SK-N-SH treated with all-trans-retinoic acid at 6 μM for 48 hours (cell line): ENCODE data around the gene CLEC3A.

Source experiments
- ARNTL ChIP-seq: fragments of 450-650 bp; formaldehyde crosslinking; IDR thresholded peaks from 2 replicates; pipeline ENCODE4 v1.5.0; 2020; ENCODE audit warnings: low read depth, mild to moderate bottlenecking, moderate library complexity, borderline replicate concordance
- GLIS3 ChIP-seq: fragments of 250-450 bp; sonication (Bioruptor Pico); IDR thresholded peaks from 2 replicates; pipeline ENCODE4 v1.5.0; 2020; ENCODE audit warnings: mild to moderate bottlenecking, moderate library complexity
- RARB ChIP-seq: fragments of 250-450 bp; sonication (Bioruptor Pico); IDR thresholded peaks from 2 replicates; pipeline ENCODE4 v1.8.0; 2021; ENCODE audit warnings: mild to moderate bottlenecking, moderate library complexity
- TCF4 ChIP-seq: fragments of 250-450 bp; sonication (Bioruptor Pico); IDR thresholded peaks from 2 replicates; pipeline ENCODE4 v1.8.0; 2021; ENCODE audit warnings: mild to moderate bottlenecking, moderate library complexity, borderline replicate concordance
- ZFP30 ChIP-seq: fragments of 450-650 bp; formaldehyde crosslinking; IDR thresholded peaks from 2 replicates; pipeline ENCODE4 v1.5.0; 2022; ENCODE audit warnings: mild to moderate bottlenecking, moderate library complexity
- ZNF8 ChIP-seq: fragments of 450-650 bp; formaldehyde crosslinking; IDR thresholded peaks from 2 replicates; pipeline ENCODE4 v1.5.0; 2020; ENCODE audit warnings: mild to moderate bottlenecking, moderate library complexity
- TF ChIP-seq, protein P1 (sequence below): fragments of 250-450 bp; sonication (Bioruptor Pico); IDR thresholded peaks from 2 replicates; pipeline ENCODE4 v1.8.0; 2020; ENCODE audit warnings: mild to moderate bottlenecking, moderate library complexity, borderline replicate concordance
- TF ChIP-seq, protein P2 (sequence below): fragments of 250-450 bp; sonication (Bioruptor Pico); IDR thresholded peaks from 2 replicates; pipeline ENCODE4 v1.5.0; 2020; ENCODE audit warnings: mild to moderate bottlenecking, moderate library complexity
- TF ChIP-seq, protein P3 (sequence below): fragments of 250-450 bp; sonication (Bioruptor Pico); IDR thresholded peaks from 2 replicates; pipeline ENCODE4 v1.5.1; 2020; ENCODE audit warnings: low read depth, mild to moderate bottlenecking, moderate library complexity
- TF ChIP-seq, protein P4 (sequence below): fragments of 250-450 bp; sonication (Bioruptor Pico); IDR thresholded peaks from 2 replicates; pipeline ENCODE4 v1.8.0; 2021; ENCODE audit warnings: low read depth, mild to moderate bottlenecking, moderate library complexity, borderline replicate concordance

DNA sequence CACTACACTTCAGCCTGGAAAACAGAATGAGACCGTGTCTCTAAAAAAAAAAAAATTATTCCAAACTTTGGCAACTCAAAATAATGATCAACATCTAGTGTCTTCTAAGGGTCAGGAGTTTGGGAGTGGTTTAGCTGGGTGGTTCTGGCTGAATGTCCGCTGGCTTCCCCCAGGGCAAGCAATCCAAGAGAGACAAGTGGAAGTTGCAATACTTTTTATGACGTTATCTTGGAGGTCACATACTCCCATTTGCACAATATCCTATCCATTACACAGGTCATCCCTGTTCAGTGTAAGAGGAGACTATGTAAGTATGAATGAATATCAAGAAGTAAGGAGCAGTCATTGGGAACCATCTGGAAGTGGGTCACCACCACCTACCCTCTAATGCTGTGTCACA, 15.2 kb upstream of the CLEC3A start:
- no peak for TF ChIP-seq ZFP30 (CRISPR knock-in tag)
- TF ChIP-seq, protein P1, sequence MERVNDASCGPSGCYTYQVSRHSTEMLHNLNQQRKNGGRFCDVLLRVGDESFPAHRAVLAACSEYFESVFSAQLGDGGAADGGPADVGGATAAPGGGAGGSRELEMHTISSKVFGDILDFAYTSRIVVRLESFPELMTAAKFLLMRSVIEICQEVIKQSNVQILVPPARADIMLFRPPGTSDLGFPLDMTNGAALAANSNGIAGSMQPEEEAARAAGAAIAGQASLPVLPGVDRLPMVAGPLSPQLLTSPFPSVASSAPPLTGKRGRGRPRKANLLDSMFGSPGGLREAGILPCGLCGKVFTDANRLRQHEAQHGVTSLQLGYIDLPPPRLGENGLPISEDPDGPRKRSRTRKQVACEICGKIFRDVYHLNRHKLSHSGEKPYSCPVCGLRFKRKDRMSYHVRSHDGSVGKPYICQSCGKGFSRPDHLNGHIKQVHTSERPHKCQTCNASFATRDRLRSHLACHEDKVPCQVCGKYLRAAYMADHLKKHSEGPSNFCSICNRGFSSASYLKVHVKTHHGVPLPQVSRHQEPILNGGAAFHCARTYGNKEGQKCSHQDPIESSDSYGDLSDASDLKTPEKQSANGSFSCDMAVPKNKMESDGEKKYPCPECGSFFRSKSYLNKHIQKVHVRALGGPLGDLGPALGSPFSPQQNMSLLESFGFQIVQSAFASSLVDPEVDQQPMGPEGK (CRISPR knock-in tag) = no peak
- TF ChIP-seq RARB (CRISPR knock-in tag) = no peak
- TF ChIP-seq, protein P2, sequence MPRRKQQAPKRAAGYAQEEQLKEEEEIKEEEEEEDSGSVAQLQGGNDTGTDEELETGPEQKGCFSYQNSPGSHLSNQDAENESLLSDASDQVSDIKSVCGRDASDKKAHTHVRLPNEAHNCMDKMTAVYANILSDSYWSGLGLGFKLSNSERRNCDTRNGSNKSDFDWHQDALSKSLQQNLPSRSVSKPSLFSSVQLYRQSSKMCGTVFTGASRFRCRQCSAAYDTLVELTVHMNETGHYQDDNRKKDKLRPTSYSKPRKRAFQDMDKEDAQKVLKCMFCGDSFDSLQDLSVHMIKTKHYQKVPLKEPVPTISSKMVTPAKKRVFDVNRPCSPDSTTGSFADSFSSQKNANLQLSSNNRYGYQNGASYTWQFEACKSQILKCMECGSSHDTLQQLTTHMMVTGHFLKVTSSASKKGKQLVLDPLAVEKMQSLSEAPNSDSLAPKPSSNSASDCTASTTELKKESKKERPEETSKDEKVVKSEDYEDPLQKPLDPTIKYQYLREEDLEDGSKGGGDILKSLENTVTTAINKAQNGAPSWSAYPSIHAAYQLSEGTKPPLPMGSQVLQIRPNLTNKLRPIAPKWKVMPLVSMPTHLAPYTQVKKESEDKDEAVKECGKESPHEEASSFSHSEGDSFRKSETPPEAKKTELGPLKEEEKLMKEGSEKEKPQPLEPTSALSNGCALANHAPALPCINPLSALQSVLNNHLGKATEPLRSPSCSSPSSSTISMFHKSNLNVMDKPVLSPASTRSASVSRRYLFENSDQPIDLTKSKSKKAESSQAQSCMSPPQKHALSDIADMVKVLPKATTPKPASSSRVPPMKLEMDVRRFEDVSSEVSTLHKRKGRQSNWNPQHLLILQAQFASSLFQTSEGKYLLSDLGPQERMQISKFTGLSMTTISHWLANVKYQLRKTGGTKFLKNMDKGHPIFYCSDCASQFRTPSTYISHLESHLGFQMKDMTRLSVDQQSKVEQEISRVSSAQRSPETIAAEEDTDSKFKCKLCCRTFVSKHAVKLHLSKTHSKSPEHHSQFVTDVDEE (CRISPR knock-in tag) = no peak
- no peak for TF ChIP-seq GLIS3 (CRISPR knock-in tag)
- TF ChIP-seq, protein P3, sequence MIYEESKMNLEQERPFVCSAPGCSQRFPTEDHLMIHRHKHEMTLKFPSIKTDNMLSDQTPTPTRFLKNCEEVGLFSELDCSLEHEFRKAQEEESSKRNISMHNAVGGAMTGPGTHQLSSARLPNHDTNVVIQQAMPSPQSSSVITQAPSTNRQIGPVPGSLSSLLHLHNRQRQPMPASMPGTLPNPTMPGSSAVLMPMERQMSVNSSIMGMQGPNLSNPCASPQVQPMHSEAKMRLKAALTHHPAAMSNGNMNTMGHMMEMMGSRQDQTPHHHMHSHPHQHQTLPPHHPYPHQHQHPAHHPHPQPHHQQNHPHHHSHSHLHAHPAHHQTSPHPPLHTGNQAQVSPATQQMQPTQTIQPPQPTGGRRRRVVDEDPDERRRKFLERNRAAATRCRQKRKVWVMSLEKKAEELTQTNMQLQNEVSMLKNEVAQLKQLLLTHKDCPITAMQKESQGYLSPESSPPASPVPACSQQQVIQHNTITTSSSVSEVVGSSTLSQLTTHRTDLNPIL = no peak
- no peak for TF ChIP-seq TCF4 (CRISPR knock-in tag)
- TF ChIP-seq ZNF8 (CRISPR knock-in tag) = no peak
- TF ChIP-seq, protein P4, sequence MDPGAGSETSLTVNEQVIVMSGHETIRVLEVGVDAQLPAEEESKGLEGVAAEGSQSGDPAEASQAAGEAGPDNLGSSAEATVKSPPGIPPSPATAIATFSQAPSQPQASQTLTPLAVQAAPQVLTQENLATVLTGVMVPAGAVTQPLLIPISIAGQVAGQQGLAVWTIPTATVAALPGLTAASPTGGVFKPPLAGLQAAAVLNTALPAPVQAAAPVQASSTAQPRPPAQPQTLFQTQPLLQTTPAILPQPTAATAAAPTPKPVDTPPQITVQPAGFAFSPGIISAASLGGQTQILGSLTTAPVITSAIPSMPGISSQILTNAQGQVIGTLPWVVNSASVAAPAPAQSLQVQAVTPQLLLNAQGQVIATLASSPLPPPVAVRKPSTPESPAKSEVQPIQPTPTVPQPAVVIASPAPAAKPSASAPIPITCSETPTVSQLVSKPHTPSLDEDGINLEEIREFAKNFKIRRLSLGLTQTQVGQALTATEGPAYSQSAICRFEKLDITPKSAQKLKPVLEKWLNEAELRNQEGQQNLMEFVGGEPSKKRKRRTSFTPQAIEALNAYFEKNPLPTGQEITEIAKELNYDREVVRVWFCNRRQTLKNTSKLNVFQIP (CRISPR knock-in tag) = no peak
- no peak for TF ChIP-seq ARNTL (CRISPR knock-in tag)
